IPS DF 6.9 (cell line): ENCODE measurements around the gene FBXL17.

Experiments used
- DNase-seq: peaks from one replicate; pipeline ENCODE4 v3.0.0-alpha.2; 2013; ENCODE audit warnings: low read depth, low spot score
- H3K27ac ChIP-seq: one replicate; pipeline ENCODE4 v1.5.1; 2013; ENCODE audit warnings: low read length, control low read depth
- H3K27me3 ChIP-seq: 2 replicates; pipeline ENCODE4 v1.6.1; 2013; ENCODE audit warnings: mild to moderate bottlenecking, low read length; ENCODE audit not compliant: control insufficient read depth, insufficient read depth
- H3K36me3 ChIP-seq: 2 replicates; pipeline ENCODE4 v1.6.1; 2013; ENCODE audit warnings: low read length; ENCODE audit not compliant: control insufficient read depth, insufficient read depth
- H3K4me1 ChIP-seq: 2 replicates; pipeline ENCODE4 v1.6.1; 2013; ENCODE audit warnings: low read length; ENCODE audit not compliant: control insufficient read depth, insufficient read depth
- H3K4me3 ChIP-seq: 2 replicates; pipeline ENCODE4 v1.5.1; 2013; ENCODE audit warnings: mild to moderate bottlenecking, low read length
- H3K9me3 ChIP-seq: 2 replicates; pipeline ENCODE4 v1.6.1; 2013; ENCODE audit warnings: low read length, inconsistent platforms; ENCODE audit not compliant: control insufficient read depth, insufficient read depth
- WGBS: extraction: QIAGEN DNeasy Blood & Tissue Kit; methylation state at CpG from one replicate; pipeline ENCODE4 v1.1.7; 2013; ENCODE audit warnings: mixed read lengths, missing lambda C conversion rate; ENCODE audit not compliant: insufficient read length, insufficient coverage; 5-methylcytosine and 5-hydroxymethylcytosine counted together

Gene FBXL17

DNA sequence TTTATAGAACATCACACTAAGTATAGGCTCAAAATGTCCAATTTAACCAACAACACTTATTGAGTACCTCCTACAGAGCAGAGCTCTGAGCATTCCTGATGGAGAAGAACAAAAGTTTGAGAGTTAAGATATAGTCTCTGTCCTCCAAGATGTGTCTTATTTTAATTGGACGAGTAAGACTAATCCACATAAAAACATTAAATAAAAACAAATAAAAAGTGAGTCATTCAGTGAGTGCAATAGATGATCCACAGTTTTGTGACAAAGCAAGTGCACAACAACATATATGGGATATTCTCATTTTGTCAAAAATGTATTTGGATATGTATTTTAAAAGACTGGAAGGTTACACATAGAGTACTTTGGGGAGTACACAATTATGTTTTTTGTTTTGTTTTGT lies 277.4 kb downstream of the FBXL17 start:
- no peak for DNase-seq
- WGBS = no CpG with 5 or more reads among the region's 1 CpG
- no peaks in the 10 kb centered on the region for H3K36me3 ChIP-seq
- no peak overlapping the region for H3K4me3 ChIP-seq
- H3K27ac ChIP-seq = no peak overlapping the region
- H3K4me1 ChIP-seq = peaks cover 2% of the 10 kb centered on the region; the same call in 1 of the 2 replicates
- H3K9me3 ChIP-seq = no peaks in the 10 kb centered on the region
- no peaks in the 10 kb centered on the region for H3K27me3 ChIP-seq

DNA sequence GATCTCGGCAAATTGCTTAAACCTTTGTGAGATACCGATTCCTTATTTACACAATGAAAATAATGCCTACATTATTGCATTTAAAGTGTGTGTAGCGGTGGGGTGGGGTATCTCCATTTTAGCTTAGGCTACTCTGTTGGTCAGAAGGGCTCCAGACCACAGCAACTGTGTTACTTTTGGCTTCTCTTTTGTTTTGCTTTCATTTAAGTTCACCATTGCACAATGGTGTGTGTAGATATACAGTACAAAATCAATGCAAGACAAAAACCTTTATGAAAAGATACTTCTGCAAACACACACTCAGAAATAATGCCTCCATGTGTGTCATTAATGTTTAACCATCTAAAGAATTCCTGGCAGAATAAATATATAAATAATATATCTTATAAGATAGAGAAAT lies 279.4 kb downstream of the FBXL17 start:
- WGBS = no CpG with 5 or more reads among the region's 3 CpGs
- H3K36me3 ChIP-seq = no peaks in the 10 kb centered on the region
- H3K4me1 ChIP-seq = peaks cover 2% of the 10 kb centered on the region; the same call in 1 of the 2 replicates
- no peak overlapping the region for H3K27ac ChIP-seq
- no peaks in the 10 kb centered on the region for H3K9me3 ChIP-seq
- DNase-seq = no peak
- H3K4me3 ChIP-seq = no peak overlapping the region
- H3K27me3 ChIP-seq = no peaks in the 10 kb centered on the region

- Histone ChIP-seq H3K9me3 (no peaks in the 10 kb centered on the region), H3K27ac (no peak overlapping the region), H3K27me3 (no peaks in the 10 kb centered on the region), H3K4me3 (no peak overlapping the region), H3K36me3 (no peaks in the 10 kb centered on the region), H3K4me1 (peaks cover 2% of the 10 kb centered on the region; the same call in 1 of the 2 replicates)
- WGBS = no CpG with 5 or more reads among the region's 3 CpGs
- no peak for DNase-seq
Measured at GRCh38 chr5:108101821-108102220, 280.1 kb downstream of the FBXL17 start.

DNA sequence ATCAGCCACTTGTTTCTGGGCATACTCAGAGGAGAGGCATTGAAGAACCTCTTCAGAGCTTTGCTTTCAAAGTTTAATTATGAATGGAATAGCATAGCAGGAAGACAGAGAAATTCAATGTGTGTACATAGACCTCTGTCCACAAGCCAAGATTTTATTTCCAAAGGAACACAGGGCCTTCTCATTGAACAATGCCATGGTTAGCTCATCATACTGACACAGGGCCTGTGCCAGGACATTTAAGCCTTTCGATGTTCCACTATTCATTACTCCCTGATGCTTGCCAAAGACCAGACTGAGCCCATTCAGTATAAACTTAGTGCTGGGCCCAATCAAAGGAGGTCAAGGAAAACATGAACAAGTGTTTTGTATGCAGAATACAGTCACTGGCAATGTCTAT lies 280.8 kb downstream of the FBXL17 start:
- no peaks in the 10 kb centered on the region for H3K27me3 ChIP-seq
- H3K9me3 ChIP-seq = no peaks in the 10 kb centered on the region
- WGBS = no CpG with 5 or more reads among the region's 1 CpG
- no peak for DNase-seq
- no peak overlapping the region for H3K4me3 ChIP-seq
- H3K27ac ChIP-seq = no peak overlapping the region
- H3K36me3 ChIP-seq = no peaks in the 10 kb centered on the region
- peaks cover 2% of the 10 kb centered on the region; the same call in 1 of the 2 replicates for H3K4me1 ChIP-seq

DNA sequence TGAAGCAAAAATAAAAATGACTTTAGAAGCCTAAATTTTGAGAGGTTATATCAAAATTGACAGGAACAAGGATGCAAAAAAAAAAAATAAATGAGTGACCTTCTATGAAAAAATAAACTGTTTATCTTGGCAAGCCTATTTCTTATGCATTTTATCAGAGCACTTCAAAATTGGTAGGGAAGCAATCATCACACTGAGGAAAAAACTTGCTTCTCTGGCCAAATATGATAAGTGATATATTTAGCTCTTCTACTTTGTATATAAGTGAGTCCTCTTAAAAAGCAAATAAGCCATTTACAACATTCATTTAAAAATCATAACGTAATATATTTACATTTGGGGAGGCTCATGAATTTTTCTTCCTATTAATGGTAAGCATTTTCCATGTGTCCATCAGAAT lies 287.1 kb downstream of the FBXL17 start:
- WGBS = no CpG with 5 or more reads among the region's 1 CpG
- Histone ChIP-seq H3K27me3 (no peaks in the 10 kb centered on the region), H3K4me3 (no peak overlapping the region), H3K4me1 (no peaks in the 10 kb centered on the region), H3K36me3 (no peaks in the 10 kb centered on the region), H3K9me3 (no peaks in the 10 kb centered on the region), H3K27ac (no peak overlapping the region)
- DNase-seq = no peak

GRCh38 chr5:108093186-108093585 lies 288.7 kb downstream of the FBXL17 start:
- Histone ChIP-seq H3K9me3 (no peaks in the 10 kb centered on the region), H3K27me3 (no peaks in the 10 kb centered on the region), H3K4me1 (no peaks in the 10 kb centered on the region), H3K27ac (no peak overlapping the region), H3K4me3 (no peak overlapping the region), H3K36me3 (no peaks in the 10 kb centered on the region)
- WGBS = no CpG with 5 or more reads among the region's 2 CpGs
- DNase-seq = no peak

DNA sequence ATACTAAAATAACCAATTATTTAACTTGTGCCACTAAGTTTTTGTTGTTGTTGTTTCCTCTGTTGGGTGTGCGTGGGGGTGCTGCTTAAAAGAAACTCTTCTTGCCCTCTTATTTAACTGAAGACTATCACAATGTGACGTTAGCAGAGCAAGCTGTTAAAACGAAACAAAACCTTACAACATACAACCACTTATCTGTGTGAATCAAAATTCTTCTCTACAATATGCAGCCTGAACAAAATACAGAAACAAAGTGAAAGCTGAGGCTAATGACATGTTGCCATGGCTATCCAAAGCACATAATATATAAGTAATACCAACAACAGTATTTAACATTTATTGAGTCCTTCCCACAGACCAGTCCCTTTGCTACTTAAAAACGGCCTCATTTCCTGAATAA lies 291.0 kb downstream of the FBXL17 start:
- Histone ChIP-seq H3K27me3 (no peaks in the 10 kb centered on the region), H3K4me3 (no peak overlapping the region), H3K9me3 (no peaks in the 10 kb centered on the region), H3K36me3 (no peaks in the 10 kb centered on the region), H3K27ac (no peak overlapping the region), H3K4me1 (no peaks in the 10 kb centered on the region)
- no peak for DNase-seq
- WGBS = no CpG with 5 or more reads among the region's 4 CpGs

DNA sequence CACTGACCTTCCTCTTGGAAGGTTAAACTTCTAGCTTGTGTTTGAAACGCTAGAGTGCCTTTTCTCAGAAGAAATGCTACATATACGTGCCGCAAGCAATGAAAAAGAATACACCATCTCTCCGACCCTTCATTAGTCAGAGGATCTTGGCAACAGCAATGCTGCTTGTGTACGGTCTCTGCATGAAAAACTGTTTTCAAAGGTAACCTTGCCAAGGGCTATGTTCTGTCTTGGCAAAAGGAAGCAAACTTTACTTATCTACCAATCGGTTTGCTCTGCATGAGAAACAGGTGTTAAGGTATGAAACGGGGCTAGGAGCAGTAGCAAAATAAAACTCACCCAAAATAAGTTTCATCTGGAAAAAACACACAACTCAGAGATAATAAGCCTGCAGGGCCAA lies 297.8 kb downstream of the FBXL17 start:
- Histone ChIP-seq H3K4me3 (no peak overlapping the region), H3K9me3 (no peaks in the 10 kb centered on the region), H3K36me3 (no peaks in the 10 kb centered on the region), H3K27me3 (no peaks in the 10 kb centered on the region), H3K27ac (no peak overlapping the region), H3K4me1 (peaks cover 7% of the 10 kb centered on the region; the same call in 1 of the 2 replicates)
- no peak for DNase-seq
- WGBS = no CpG with 5 or more reads among the region's 7 CpGs

DNA sequence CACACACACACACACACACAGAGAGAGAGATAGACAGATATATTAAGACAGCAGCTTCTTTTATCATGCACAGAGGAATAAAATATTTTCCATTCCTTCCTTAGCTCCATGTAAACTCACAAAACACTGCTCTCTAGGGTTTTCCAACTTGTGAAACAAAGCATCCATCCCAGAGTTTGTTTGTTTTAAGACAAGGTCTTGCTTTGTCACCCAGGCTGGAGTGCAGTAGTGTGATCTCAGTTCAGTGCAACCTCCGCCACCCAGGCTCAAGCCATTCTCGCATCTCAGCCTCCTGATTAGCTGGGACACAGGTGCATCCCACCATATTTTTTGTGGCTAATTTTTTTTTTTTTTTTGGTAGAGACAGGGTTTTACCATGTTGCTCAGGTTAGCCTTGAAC lies 298.7 kb downstream of the FBXL17 start:
- DNase-seq = no peak
- Histone ChIP-seq H3K4me3 (no peak overlapping the region), H3K36me3 (no peaks in the 10 kb centered on the region), H3K27me3 (no peaks in the 10 kb centered on the region), H3K4me1 (peaks cover 7% of the 10 kb centered on the region; the same call in 1 of the 2 replicates), H3K9me3 (no peaks in the 10 kb centered on the region), H3K27ac (no peak overlapping the region)
- WGBS = no CpG with 5 or more reads among the region's 2 CpGs

- Histone ChIP-seq H3K4me1 (peaks cover 8% of the 10 kb centered on the region; the same call in 1 of the 2 replicates), H3K27ac (no peak overlapping the region), H3K9me3 (no peaks in the 10 kb centered on the region), H3K36me3 (no peaks in the 10 kb centered on the region), H3K27me3 (no peaks in the 10 kb centered on the region), H3K4me3 (no peak overlapping the region)
- DNase-seq = no peak
- WGBS = no CpG with 5 or more reads among the region's 3 CpGs
Measured at GRCh38 chr5:108081707-108082106, 300.2 kb downstream of the FBXL17 start.

GRCh38 chr5:108079753-108080152 lies 302.1 kb downstream of the FBXL17 start:
- Histone ChIP-seq H3K27ac (no peak overlapping the region), H3K36me3 (no peaks in the 10 kb centered on the region), H3K9me3 (no peaks in the 10 kb centered on the region), H3K4me1 (peaks cover 7% of the 10 kb centered on the region; the same call in 1 of the 2 replicates), H3K4me3 (no peak overlapping the region), H3K27me3 (no peaks in the 10 kb centered on the region)
- DNase-seq = no peak
